HepG2 (cell line): ENCODE results near the gene HSPA6. TPM values are rescaled to one million over a fixed set of nuclear protein-coding genes. Genes with fewer than 3 reads are reported as not detected.

ENCODE experiments used
- ATAC-seq: fragments of 200-7000 bp; cut with Tn5 transposase; 3 replicates; pipeline ENCODE4 v1.9.1; 2020; ENCODE audit warnings: mild to moderate bottlenecking, moderate library complexity
- BruUV-seq: library from RNA; stranded (reverse); fragments of 400-500 nt; replicated peaks from 2 replicates; lab custom pipeline; 2021; lab: Mats Ljungman, UMichigan
- CTCF ChIA-PET: fragments of 300-600 bp; formaldehyde crosslinking; extraction: SDS; loops from one replicate; lab custom pipeline; 2021; ENCODE audit warnings: low total read pairs, inconsistent platforms, low intra/inter-chr PET ratio; lab: Yijun Ruan, JAX
- POLR2A ChIA-PET: fragments of 350-600 bp; sonication (Branson Sonifier 250); formaldehyde crosslinking; loops from one replicate; lab custom pipeline; 2020; ENCODE audit warnings: antibody characterized with exemption, inconsistent platforms; lab: Yijun Ruan, JAX
- DNase-seq: peaks from one replicate; pipeline ENCODE4 v3.0.0-alpha.2; 2015; ENCODE audit warnings: low spot score
- FAIRE-seq: peaks from 3 replicates; lab custom pipeline; 2011; peaks lifted over from hg19 to GRCh38; lab: Jason Lieb, UNC
- H2AFZ ChIP-seq: one replicate; pipeline ENCODE4 v1.6.1; 2011; ENCODE audit warnings: low read length, inconsistent platforms
- H3K27ac ChIP-seq: fragments of 300-600 bp; 3 replicates; pipeline ENCODE4 v1.8.0; 2011; ENCODE audit warnings: mixed run types, mild to moderate bottlenecking, mixed read lengths, low read length, inconsistent platforms; ENCODE audit not compliant: insufficient read depth; ENCODE audit errors: extremely low read length
- H3K27me3 ChIP-seq, 2 experiments: fragments of 200-600 bp in 1 of 2; 2 replicates in 1 of 2; 3 replicates in 1 of 2; pipeline versions ENCODE4 v1.6.0 to v1.8.0; 2011; ENCODE audit warnings: low read length in 2 of 2, mild to moderate bottlenecking in 2 of 2, moderate library complexity in 2 of 2, inconsistent platforms in 1 of 2; ENCODE audit not compliant: insufficient read depth in 2 of 2, control insufficient read depth in 1 of 2
- H3K36me3 ChIP-seq, 2 experiments: fragments of 200-600 bp in 1 of 2; replicated peaks in 1 of 2; 2 replicates in 1 of 2; 3 replicates in 1 of 2; pipeline versions ENCODE4 v1.5.1 to v1.8.0; 2011; ENCODE audit warnings: low read length in 2 of 2, inconsistent platforms in 1 of 2; ENCODE audit not compliant: insufficient read depth in 2 of 2, control insufficient read depth in 1 of 2
- H3K4me1 ChIP-seq: 2 replicates; pipeline ENCODE4 v1.5.1; 2012; ENCODE audit warnings: low read length, inconsistent platforms; ENCODE audit not compliant: insufficient read depth
- H3K4me2 ChIP-seq: 2 replicates; pipeline ENCODE4 v1.6.0; 2011; ENCODE audit warnings: low read depth, low read length, inconsistent platforms
- H3K4me3 ChIP-seq, 3 experiments: fragments of 200-600 bp in 1 of 3; sonication (generic), shearing (Covaris generic) in 1 of 3; replicated peaks in 1 of 3; 2 replicates each; pipeline ENCODE4 v1.5.1; 2011 to 2016; ENCODE audit warnings: low read length in 3 of 3, inconsistent platforms in 2 of 3, low read depth in 2 of 3, mild to moderate bottlenecking in 2 of 3, control low read depth in 1 of 3, mixed read lengths in 1 of 3; ENCODE audit not compliant: insufficient read depth in 1 of 3
- H3K79me2 ChIP-seq: one replicate; pipeline ENCODE4 v1.6.1; 2011; ENCODE audit warnings: low read length, inconsistent platforms; ENCODE audit not compliant: insufficient read depth
- H3K9ac ChIP-seq: 2 replicates; pipeline ENCODE4 v1.6.0; 2011; ENCODE audit warnings: mild to moderate bottlenecking, low read depth, low read length, inconsistent platforms; ENCODE audit not compliant: insufficient read depth
- H3K9me3 ChIP-seq: 2 replicates; pipeline ENCODE4 v1.5.1; 2012; ENCODE audit warnings: mild to moderate bottlenecking, low read length
- H4K20me1 ChIP-seq: 2 replicates; pipeline ENCODE4 v1.6.0; 2011; ENCODE audit warnings: inconsistent platforms, mild to moderate bottlenecking, low read length, moderate library complexity; ENCODE audit not compliant: insufficient read depth
- CC2D1A ChIP-seq: sonication (generic); formaldehyde crosslinking; IDR thresholded peaks from 2 replicates; pipeline ENCODE4 v1.8.1; 2023; ENCODE audit warnings: mild to moderate bottlenecking, missing genetic modification reagents
- FOXA1 ChIP-seq, 2 experiments: fragments of 450-650 bp in 1 of 2; sonication (generic) in 1 of 2; formaldehyde crosslinking in 1 of 2; IDR thresholded peaks; 2 replicates each; pipeline versions ENCODE4 v1.4.0 to v1.6.1; 2016 to 2020; ENCODE audit warnings: missing genetic modification reagents in 1 of 2
- MYC ChIP-seq: sonication (generic); formaldehyde crosslinking; IDR thresholded peaks from 2 replicates; pipeline ENCODE4 v1.9.0; 2021; ENCODE audit warnings: missing genetic modification reagents, borderline replicate concordance
- NR2C2 ChIP-seq: sonication (generic); formaldehyde crosslinking; IDR thresholded peaks from 2 replicates; pipeline ENCODE4 v1.4.0; 2020; ENCODE audit warnings: missing genetic modification reagents, mild to moderate bottlenecking, moderate library complexity, borderline replicate concordance
- RFX3 ChIP-seq: IDR thresholded peaks from 2 replicates; pipeline ENCODE4 v1.6.1; 2016; ENCODE audit warnings: missing biosample characterization, missing genetic modification reagents
- SCMH1 ChIP-seq: sonication (generic); formaldehyde crosslinking; IDR thresholded peaks from 2 replicates; pipeline ENCODE4 v1.9.0; 2021; ENCODE audit warnings: missing genetic modification reagents, mild to moderate bottlenecking, borderline replicate concordance
- WGBS: methylation state at CpG from one replicate; pipeline ENCODE4 v1.1.6; 2017; ENCODE audit warnings: low lambda C conversion rate; 5-methylcytosine and 5-hydroxymethylcytosine counted together
- in situ Hi-C: cut with HindIII; loops from 2 replicates; pipeline ENCODE4 v1.10.0; 2017; ENCODE audit warnings: low pct_unique_long_range_greater_than_20kb; ENCODE audit not compliant: extremely low pct_ligation_motif_present
- intact Hi-C: fragments of 100-400 bp; cut with micrococcal nuclease; formaldehyde crosslinking; loops from one replicate; pipeline ENCODE4 v1.10.0; 2022; ENCODE audit not compliant: unreplicated experiment
- polyA plus RNA-seq, 8 experiments: library from polyadenylated mRNA; depleted of rRNA in 3 of 8; stranded (reverse) in 7 of 8; unstranded in 1 of 8; fragments of >200 nt; fragmentation: Illumina TruSeq in 4 of 8; extraction: Trizol in 4 of 8; gene quantifications; 2 replicates each; pipeline versions ENCODE4 v1.2.1 to v1.2.3, GENCODE V29; 2011 to 2016; ENCODE audit warnings: low read depth in 4 of 8, missing spikeins in 1 of 8, mixed read lengths in 1 of 8; ENCODE audit not compliant: insufficient read depth in 1 of 8
- total RNA-seq, 5 experiments: library from RNA; depleted of rRNA; stranded (reverse); fragments of >200 nt; fragmentation: Illumina TruSeq; extraction: Trizol; gene quantifications; 2 replicates each; pipeline ENCODE4 v1.2.3, GENCODE V29; 2016; ENCODE audit warnings: low read depth in 1 of 5
- TF ChIP-seq, protein P1 (sequence below): sonication (generic); formaldehyde crosslinking; IDR thresholded peaks from 2 replicates; pipeline ENCODE4 v1.5.0; 2020; ENCODE audit warnings: mild to moderate bottlenecking, missing genetic modification reagents, borderline replicate concordance
- TF ChIP-seq, protein P2 (sequence below), 2 experiments: fragments of 450-650 bp in 1 of 2; sonication (generic) in 1 of 2; formaldehyde crosslinking in 1 of 2; IDR thresholded peaks; 2 replicates each; pipeline versions ENCODE4 v1.6.1 to v1.8.0; 2016 to 2022; ENCODE audit warnings: antibody characterized with exemption in 1 of 2, mild to moderate bottlenecking in 1 of 2, missing genetic modification reagents in 1 of 2
- TF ChIP-seq, protein P3 (sequence below): sonication (generic); formaldehyde crosslinking; IDR thresholded peaks from 2 replicates; pipeline ENCODE4 v1.8.1; 2023; ENCODE audit warnings: missing genetic modification reagents, mild to moderate bottlenecking, borderline replicate concordance

Gene HSPA6
- total and polyA plus RNA-seq, 2 of the 13 experiments (the other 11 are each of a cell fraction or from before 2014, with no cell fraction given), result 0.07 TPM; not detected in 1

DNA sequence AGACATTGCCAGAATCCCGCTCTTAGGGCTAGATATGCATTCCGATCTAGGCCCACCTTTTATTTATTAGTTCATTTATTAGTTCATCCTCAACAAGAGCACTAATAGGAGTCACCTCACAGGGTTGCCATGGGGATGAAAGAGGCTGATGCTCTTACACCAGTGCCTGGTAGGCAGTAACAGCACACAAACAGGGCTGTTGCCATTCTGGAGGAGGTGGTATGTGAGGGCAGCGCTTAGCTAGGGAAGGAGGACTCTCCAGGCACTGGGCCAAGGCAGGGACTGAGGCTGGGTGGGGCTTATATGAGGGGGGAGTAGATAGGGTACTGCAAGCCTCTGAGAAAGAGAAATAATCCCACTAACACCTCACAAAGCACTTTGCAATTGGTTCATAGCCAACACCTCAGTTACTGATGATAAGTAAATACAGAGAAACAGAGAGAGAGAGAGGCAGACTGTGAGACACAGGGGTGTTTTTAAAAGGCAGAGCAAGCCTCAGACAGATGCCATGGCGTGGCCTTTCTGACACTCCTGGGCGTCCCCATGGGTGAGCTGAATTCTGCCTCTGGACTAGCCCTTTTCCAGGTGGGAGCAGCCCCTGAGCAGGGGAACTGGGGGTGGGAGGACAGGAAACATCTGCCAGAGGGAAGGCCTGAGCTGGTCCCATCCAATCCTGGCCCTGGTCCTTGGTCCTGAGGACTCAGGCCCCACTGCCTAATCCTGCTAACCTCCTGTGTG lies 13.2 kb upstream of the HSPA6 start:
- no peak overlapping the region for H3K4me3 ChIP-seq
- no peaks in the 10 kb centered on the region for H4K20me1 ChIP-seq
- in situ Hi-C loops, result no loop called here
- CTCF ChIA-PET, result no interaction called here
- H3K4me1 ChIP-seq, result peaks cover 27% of the 10 kb centered on the region
- no TSS peak for BruUV-seq
- WGBS, result 42% methylated on average over 5 of the region's 5 CpGs
- DNase-seq, result no peak
- no peak overlapping the region for H3K4me2 ChIP-seq
- POLR2A ChIA-PET, result no interaction called here
- no peaks in the 10 kb centered on the region for H3K36me3 ChIP-seq
- intact Hi-C loops, result no loop called here
- ATAC-seq, result no peak
- H2AFZ ChIP-seq, result no peak overlapping the region
- no peak overlapping the region for H3K9ac ChIP-seq
- no peak overlapping the region for H3K27ac ChIP-seq
- no peaks in the 10 kb centered on the region for H3K79me2 ChIP-seq
- no peaks in the 10 kb centered on the region for H3K9me3 ChIP-seq
- no peaks in the 10 kb centered on the region for H3K27me3 ChIP-seq
- FAIRE-seq, result no peak
- TF ChIP-seq MYC (no peak), CC2D1A (no peak), RFX3 (CRISPR knock-in tag) (no peak), SCMH1 (no peak), NR2C2 (CRISPR knock-in tag) (no peak), FOXA1 (IDR thresholded peaks at IDR 0.05) (no peak), FOXA1 (CRISPR knock-in tag; IDR thresholded peaks at IDR 0.05) (no peak)
- TF ChIP-seq, protein P1, sequence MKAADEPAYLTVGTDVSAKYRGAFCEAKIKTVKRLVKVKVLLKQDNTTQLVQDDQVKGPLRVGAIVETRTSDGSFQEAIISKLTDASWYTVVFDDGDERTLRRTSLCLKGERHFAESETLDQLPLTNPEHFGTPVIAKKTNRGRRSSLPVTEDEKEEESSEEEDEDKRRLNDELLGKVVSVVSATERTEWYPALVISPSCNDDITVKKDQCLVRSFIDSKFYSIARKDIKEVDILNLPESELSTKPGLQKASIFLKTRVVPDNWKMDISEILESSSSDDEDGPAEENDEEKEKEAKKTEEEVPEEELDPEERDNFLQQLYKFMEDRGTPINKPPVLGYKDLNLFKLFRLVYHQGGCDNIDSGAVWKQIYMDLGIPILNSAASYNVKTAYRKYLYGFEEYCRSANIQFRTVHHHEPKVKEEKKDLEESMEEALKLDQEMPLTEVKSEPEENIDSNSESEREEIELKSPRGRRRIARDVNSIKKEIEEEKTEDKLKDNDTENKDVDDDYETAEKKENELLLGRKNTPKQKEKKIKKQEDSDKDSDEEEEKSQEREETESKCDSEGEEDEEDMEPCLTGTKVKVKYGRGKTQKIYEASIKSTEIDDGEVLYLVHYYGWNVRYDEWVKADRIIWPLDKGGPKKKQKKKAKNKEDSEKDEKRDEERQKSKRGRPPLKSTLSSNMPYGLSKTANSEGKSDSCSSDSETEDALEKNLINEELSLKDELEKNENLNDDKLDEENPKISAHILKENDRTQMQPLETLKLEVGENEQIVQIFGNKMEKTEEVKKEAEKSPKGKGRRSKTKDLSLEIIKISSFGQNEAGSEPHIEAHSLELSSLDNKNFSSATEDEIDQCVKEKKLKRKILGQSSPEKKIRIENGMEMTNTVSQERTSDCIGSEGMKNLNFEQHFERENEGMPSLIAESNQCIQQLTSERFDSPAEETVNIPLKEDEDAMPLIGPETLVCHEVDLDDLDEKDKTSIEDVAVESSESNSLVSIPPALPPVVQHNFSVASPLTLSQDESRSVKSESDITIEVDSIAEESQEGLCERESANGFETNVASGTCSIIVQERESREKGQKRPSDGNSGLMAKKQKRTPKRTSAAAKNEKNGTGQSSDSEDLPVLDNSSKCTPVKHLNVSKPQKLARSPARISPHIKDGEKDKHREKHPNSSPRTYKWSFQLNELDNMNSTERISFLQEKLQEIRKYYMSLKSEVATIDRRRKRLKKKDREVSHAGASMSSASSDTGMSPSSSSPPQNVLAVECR (CRISPR knock-in tag), result no peak
- TF ChIP-seq, protein P2, sequence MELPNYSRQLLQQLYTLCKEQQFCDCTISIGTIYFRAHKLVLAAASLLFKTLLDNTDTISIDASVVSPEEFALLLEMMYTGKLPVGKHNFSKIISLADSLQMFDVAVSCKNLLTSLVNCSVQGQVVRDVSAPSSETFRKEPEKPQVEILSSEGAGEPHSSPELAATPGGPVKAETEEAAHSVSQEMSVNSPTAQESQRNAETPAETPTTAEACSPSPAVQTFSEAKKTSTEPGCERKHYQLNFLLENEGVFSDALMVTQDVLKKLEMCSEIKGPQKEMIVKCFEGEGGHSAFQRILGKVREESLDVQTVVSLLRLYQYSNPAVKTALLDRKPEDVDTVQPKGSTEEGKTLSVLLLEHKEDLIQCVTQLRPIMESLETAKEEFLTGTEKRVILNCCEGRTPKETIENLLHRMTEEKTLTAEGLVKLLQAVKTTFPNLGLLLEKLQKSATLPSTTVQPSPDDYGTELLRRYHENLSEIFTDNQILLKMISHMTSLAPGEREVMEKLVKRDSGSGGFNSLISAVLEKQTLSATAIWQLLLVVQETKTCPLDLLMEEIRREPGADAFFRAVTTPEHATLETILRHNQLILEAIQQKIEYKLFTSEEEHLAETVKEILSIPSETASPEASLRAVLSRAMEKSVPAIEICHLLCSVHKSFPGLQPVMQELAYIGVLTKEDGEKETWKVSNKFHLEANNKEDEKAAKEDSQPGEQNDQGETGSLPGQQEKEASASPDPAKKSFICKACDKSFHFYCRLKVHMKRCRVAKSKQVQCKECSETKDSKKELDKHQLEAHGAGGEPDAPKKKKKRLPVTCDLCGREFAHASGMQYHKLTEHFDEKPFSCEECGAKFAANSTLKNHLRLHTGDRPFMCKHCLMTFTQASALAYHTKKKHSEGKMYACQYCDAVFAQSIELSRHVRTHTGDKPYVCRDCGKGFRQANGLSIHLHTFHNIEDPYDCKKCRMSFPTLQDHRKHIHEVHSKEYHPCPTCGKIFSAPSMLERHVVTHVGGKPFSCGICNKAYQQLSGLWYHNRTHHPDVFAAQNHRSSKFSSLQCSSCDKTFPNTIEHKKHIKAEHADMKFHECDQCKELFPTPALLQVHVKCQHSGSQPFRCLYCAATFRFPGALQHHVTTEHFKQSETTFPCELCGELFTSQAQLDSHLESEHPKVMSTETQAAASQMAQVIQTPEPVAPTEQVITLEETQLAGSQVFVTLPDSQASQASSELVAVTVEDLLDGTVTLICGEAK (IDR thresholded peaks at IDR 0.05), result no peak
- TF ChIP-seq, protein P2 (CRISPR knock-in tag; IDR thresholded peaks at IDR 0.05), result no peak
- TF ChIP-seq, protein P3, sequence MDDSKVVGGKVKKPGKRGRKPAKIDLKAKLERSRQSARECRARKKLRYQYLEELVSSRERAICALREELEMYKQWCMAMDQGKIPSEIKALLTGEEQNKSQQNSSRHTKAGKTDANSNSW (CRISPR knock-in tag), result no peak
